Muscle of back (tissue), 11 donors: ENCODE data around the gene SPATS1. TPM values are rescaled to one million over a fixed set of nuclear protein-coding genes. Genes with fewer than 3 reads are reported as not detected.
"Not testable (repeated sequence)": the region's sequence is repeated elsewhere in the genome, so short reads cannot be mapped to it uniquely, and the experiment has no call there.

Experiments used
- DNase-seq, 3 donors: peaks; one replicate each; pipeline versions ENCODE4 v3.0.0 to v3.0.0-alpha.2; 2013
- polyA plus RNA-seq, 10 donors: library from polyadenylated mRNA; unstranded; fragments of 120-200 nt; gene quantifications; one replicate each; pipeline ENCODE4 v1.2.1, GENCODE V29; 2013; ENCODE audit not compliant: insufficient read length in 10 of 10

SPATS1 gene
- polyA plus RNA-seq, 10 donors = not detected

DNA sequence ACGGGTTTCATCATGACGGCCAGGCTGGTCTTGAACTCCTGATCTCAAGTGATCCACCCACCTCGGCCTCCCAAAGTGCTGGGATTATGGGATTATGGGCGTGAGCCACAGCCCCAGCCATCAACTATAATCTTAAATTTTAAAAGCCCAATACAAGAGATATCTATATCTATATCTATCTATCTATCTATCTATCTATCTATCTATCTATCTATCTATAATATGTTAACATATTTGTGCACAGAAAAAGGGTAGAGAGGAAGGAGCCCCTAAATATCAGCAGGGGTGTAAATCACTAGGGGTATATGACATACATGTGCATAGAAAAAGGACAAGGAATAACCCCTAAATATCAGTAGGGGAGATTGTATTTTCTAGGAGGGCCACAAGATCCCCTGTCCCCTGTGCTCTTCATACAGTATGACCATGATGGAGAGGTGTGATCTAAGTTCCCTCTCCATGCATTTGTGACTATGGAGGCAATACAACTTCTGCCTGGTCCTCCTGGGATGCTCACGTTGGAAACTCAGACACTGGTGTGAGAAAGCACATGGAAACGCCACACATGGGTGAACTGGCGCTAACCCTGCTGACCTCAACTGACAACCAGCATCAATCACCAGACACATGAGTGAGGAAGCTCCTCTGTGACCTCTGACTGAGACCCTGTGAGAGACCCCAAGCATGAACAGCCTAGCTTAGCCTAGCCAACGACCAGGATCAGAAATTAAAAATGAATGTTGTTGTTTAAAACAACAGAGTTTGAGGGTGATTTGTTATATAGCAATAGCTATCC is 1.2 kb upstream of the SPATS1 start:
- DNase-seq = no peak

DNA sequence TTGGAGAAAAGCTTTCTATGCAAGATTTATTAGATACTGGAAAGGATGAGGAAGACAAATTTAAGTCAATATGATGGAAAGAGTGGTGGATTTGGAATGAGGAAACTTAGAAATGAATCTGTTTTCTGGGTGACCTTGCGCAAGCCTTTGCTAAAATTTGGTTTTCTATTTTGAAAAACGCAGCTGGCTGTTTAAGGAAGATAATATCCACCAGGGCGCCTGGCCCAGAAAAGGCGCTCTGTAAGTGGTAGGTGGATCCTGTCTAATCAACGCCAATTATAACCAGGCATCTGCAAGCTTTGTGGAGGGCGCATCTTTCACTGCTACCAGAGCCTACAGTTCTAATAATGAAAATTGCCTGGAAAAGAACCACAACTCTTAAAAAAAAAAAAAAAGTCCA is 398 bp upstream of the SPATS1 start:
- DNase-seq = peak in 1 of 3 donors; percentile 42

- not testable (repeated sequence) for DNase-seq
Measured at GRCh38 chr6:44346818-44347217, 4.4 kb downstream of the SPATS1 start.

- no peak for DNase-seq
Measured at GRCh38 chr6:44349904-44350649, 7.6 kb downstream of the SPATS1 start.

GRCh38 chr6:44350650-44350994 is 8.2 kb downstream of the SPATS1 start:
- DNase-seq = not testable (repeated sequence)

- no peak for DNase-seq
Measured at GRCh38 chr6:44352259-44352658, 9.8 kb downstream of the SPATS1 start.

- no peak for DNase-seq
Measured at GRCh38 chr6:44353336-44353735, 10.9 kb downstream of the SPATS1 start.

- no peak for DNase-seq
Measured at GRCh38 chr6:44355640-44356039, 13.2 kb downstream of the SPATS1 start.

- DNase-seq = no peak
Measured at GRCh38 chr6:44356487-44356886, 14.0 kb downstream of the SPATS1 start.

- no peak for DNase-seq
Measured at GRCh38 chr6:44359973-44360372, 17.5 kb downstream of the SPATS1 start.

DNA sequence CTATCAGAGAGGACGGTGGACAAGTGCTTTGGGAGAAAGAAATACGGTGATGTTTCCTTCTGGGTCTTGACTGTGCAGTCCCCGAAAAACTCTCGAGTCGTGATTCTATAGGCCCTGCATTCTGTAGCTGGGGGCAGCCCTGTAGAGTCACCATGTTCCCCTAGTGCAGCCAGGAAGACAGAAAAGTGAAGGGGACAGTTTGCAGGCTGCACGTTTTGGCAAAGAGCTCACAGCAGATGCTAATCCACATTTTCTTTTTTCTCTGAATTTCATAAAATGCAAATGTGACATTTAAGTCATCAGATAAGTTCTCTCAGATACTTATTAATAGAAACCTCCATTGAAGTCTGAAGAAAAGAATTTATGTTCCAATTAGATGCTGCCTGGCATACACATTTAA is 19.5 kb downstream of the SPATS1 start:
- no peak for DNase-seq

DNA sequence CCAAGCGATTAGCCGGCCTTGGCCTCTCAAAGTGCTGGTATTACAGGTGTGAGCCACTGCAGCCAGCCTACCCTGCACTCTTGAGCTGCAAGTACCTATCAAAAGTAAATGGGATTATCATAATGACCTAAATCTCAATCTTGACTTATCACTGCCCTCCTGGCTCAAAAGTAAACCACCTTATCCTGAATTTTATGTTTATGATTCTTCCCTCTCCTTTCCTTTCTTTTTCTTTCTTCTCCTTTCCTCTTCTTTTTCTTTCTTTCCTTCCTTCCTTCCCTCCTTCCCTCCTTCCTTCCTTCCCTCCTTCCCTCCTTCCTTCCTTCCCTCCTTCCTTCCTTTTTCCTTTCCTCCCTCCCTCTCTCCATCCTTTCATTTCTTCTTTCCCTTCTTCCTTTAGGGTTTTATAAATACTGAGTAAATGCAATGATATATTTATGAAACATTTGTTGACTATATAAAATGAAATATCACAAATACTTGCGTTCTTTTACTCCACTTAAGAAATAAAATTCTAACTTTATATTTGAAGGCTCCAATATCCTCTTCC is 21.0 kb downstream of the SPATS1 start:
- DNase-seq = no peak

DNA sequence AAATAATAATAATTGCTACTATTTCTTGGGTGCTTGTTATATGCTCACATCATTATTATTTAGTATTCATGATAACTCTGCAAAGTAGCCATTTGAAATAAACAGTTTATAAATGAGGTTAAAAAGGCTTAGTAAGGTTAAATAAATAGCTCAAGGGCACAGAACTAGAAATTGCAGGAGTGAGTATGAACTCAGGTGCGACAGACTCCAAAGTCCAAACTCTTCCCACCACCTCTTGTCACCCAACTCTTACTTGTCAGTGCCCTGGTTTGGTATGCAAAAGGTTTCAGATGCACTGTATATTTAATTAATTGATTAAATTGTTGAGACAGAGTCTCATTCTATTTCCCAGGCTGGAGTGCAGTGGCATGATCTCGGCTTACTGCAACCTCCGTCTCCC is 24.3 kb downstream of the SPATS1 start:
- DNase-seq = no peak

DNA sequence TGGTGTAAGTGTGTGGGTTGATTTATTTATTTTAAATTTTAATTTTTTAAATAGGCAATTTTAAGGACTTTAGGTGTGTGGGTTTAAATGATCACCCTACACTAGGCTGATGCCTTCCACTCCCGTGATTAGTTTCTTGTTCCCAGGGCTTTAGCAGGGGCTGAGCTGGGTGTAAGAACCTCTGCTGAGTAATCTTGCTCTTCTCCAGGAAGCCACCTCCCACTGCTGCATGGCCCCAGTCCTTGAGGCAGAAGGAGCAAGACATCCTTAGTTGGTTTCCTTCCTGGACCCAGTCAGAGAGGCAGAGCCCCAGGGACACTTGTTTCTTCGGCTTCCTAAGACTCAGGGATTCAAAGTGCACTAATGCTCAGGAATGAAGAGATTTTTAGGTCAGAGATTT is 25.2 kb downstream of the SPATS1 start:
- no peak for DNase-seq

GRCh38 chr6:44373051-44373450 is 30.6 kb downstream of the SPATS1 start:
- DNase-seq = no peak

DNA sequence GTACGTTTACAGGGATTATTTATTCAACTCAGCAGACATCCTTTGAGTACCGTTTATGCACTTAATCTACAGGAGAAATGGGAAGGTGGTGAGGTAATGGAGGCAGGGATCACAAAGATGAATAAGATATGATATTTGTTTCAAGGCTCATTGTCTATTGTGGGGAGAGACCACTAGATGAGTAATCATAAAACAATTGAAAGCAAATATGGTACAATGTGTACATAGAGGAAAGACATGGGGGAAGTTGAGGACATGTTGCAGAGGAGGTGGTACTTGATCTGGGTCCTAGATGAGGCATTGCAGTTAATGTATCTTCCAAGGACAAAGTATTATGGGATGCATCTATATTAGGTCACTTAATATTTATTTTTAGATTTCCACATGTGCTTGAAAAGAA is 31.3 kb downstream of the SPATS1 start:
- DNase-seq = no peak

DNA sequence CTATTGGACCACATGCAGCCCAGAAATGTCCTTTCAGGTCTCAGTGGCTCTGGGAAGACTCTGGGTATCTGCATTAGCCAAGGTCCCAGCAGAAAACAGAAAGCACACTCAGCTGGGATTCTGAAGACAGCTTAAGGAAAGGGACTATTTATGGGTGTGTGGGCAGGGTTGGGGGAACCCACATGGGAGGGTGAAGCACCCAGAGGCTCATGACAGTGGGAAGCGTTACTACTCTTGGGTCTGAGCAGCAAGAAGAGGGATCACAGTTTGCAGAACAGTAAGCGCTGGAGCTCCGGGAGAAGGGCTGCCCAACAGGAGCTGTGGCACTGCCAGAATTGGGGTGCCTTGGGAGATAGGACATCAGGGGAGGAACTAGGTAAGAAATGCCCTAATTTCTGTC is 32.6 kb downstream of the SPATS1 start:
- DNase-seq = no peak

DNA sequence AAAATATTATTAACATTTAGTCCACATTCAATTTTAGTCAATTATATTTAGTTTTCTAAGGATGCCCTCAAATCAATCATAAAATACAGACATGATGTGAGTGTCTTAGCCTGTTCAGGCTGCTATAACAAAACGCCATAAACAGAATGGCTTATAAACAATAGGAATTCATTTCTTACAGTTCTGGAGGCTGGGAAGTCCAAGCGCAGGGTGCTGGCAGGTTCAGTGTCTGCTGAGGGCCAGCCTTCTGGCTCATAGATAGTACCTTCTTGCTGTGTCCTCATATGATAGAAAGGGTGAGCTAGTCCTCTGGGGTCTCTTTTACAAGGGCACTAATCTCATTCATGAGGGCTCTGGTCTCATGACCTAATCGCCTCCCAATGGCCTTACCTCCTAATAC is 35.0 kb downstream of the SPATS1 start:
- no peak for DNase-seq

DNA sequence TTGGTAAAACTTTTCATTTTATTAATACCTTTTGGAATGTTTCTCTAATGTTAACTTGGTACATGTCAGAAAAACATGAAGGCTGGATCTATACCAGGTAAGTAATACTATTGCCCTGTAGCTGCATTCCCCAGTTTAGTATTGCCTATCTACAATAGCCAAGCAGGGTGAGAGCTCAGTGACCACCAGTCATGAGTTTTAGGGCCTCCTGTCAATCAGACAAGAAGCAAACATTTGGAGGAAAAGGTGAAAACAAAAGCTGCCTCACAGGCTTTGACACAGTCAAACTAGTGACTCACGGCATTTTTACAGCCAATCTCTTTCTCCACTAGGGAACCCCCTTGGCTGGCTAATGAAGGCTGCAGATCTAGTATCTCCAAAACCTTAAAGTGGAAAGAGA is 35.5 kb downstream of the SPATS1 start:
- no peak for DNase-seq

GRCh38 chr6:44381739-44382138 is 39.3 kb downstream of the SPATS1 start:
- DNase-seq = peak in 1 of 3 donors; percentile 35

DNA sequence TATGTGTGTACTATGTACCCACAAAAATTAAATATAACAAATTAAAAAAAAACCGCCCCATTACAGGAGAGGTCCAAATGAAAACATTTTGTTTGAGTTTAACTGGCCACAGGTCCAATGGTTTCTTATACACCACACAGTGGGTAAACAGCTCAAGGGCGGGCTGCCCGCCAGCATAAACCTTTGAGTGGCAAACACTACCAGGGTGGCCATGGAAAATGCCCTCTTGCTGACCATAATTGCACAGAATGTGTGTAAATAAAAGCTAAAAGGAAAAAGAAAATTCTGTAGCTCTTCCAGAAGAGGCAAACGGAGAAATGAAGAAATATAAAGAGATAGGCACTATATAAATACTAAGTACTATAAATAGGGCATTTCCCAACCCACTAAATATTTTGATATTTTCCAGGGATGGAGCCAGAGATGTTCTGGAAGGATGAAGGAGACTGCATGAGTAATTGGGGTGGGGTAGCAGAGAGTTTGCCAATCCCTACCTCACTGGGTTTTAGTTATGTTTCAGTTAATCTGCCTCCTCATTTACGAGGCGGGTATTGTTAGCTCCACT is 44.0 kb downstream of the SPATS1 start:
- peak; percentile 36 to 79 (median 71) for DNase-seq

DNA sequence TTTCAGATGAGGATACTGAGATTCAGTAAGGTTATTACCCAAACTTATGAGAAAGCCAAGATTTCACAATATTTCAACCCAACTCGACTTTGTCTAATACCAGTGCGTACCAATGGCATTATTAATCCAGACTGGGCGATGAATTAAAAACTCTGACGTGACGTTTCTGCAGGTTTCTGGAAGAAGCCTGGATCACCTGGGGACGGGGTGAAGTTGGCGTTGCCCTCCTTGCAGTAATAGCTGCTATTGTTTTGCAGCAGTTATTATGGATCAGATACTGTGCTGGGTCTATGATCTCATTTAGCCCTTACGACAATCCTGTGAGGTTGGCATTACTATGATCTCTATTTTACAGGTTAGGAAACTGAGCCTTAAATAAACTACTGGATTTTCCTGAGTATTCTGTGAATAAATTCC is 44.5 kb downstream of the SPATS1 start:
- no peak for DNase-seq
